ENCODE measurements around the gene DAB1.

The DAB1 gene

GRCh38 chr1:57401671-57402070 is 22.2 kb downstream of the DAB1 start:
- H3K27me3 Mint-ChIP-seq = peaks cover 9 to 11% of the 10 kb centered on the region in 2 donors
- DNase-seq = no peak

GRCh38 chr1:57400048-57400447 is 23.8 kb downstream of the DAB1 start:
- Mint-ChIP-seq H3K36me3 (ENCODE audit: insufficient read depth) (no peaks in the 10 kb centered on the region), H3K9me3 (no peaks in the 10 kb centered on the region), H3K27ac (no peak overlapping the region), H3K4me1 (ENCODE audit: low read depth in 2 of 2) (no peaks in the 10 kb centered on the region), H3K27me3 (peaks cover 9 to 11% of the 10 kb centered on the region in 2 donors), H3K4me3 (no peak overlapping the region)
- ATAC-seq (replicated peaks) = no peak
- no peak for DNase-seq

More at GRCh38 chr1:57401671-57402070, 22.2 kb downstream of the DAB1 start:
- H3K27ac Mint-ChIP-seq = no peak overlapping the region
- no peaks in the 10 kb centered on the region for H3K4me1 Mint-ChIP-seq (ENCODE audit: low read depth in 2 of 2)
- ATAC-seq (replicated peaks) = no peak
- peaks cover 0 to 2% of the 10 kb centered on the region in 2 donors for H3K9me3 Mint-ChIP-seq
- H3K36me3 Mint-ChIP-seq (ENCODE audit: insufficient read depth) = no peaks in the 10 kb centered on the region
- H3K4me3 Mint-ChIP-seq = no peak overlapping the region

- Mint-ChIP-seq H3K27me3 (peaks cover 0 to 19% of the 10 kb centered on the region in 2 donors), H3K4me3 (no peak overlapping the region), H3K36me3 (ENCODE audit: insufficient read depth) (no peaks in the 10 kb centered on the region), H3K9me3 (no peaks in the 10 kb centered on the region), H3K4me1 (ENCODE audit: low read depth in 2 of 2) (no peaks in the 10 kb centered on the region), H3K27ac (no peak overlapping the region)
- DNase-seq = no peak
- no peak for ATAC-seq (replicated peaks)
These were observed 30.7 kb downstream of the DAB1 start for GRCh38 chr1:57393058-57393584.

DNA sequence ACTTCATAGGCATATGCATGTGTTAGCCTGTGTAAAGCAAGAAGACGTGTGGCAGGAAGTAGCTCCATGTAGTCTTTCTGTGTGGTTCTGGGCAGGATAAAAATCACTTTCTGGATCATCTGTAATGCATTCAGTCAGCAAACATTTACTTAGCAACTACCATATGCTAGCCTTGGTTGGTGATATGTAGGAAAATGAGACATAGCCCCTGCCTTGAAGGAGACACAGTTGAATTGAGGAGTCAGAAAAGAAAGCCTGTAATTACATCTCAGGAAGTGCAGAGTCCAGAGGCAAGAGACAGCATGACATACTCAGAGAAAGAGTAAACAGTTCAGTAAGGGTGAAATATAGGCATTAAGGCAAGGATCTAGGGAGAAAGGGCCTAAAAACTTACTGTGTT is 38.5 kb downstream of the DAB1 start:
- DNase-seq = no peak
- no peak overlapping the region for H3K4me3 Mint-ChIP-seq
- H3K4me1 Mint-ChIP-seq (ENCODE audit: low read depth in 2 of 2) = no peaks in the 10 kb centered on the region
- ATAC-seq (replicated peaks) = no peak
- peaks cover 5 to 10% of the 10 kb centered on the region in 2 donors for H3K27me3 Mint-ChIP-seq
- H3K27ac Mint-ChIP-seq = no peak overlapping the region
- no peaks in the 10 kb centered on the region for H3K9me3 Mint-ChIP-seq
- no peaks in the 10 kb centered on the region for H3K36me3 Mint-ChIP-seq (ENCODE audit: insufficient read depth)

DNA sequence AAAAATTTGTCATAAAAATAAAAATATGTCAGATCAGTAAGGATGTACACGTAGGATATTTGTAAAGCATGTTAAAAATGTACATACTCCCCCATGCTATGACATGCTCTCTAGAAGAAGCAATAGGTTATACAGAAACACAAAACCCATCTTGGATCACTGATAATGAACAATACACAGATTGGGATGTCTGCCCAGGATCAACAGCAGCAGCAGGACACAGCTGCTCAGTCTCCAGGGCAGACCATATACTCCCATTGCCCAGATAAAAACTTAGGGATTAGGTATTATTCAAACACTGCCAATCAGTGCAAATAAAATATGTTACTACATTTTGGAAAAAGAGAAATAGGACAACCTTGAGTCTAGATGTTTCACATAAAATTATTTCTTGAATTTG is 39.0 kb downstream of the DAB1 start:
- Mint-ChIP-seq H3K27me3 (peaks cover 5 to 10% of the 10 kb centered on the region in 2 donors), H3K4me3 (no peak overlapping the region), H3K27ac (no peak overlapping the region), H3K4me1 (ENCODE audit: low read depth in 2 of 2) (no peaks in the 10 kb centered on the region), H3K9me3 (no peaks in the 10 kb centered on the region), H3K36me3 (ENCODE audit: insufficient read depth) (no peaks in the 10 kb centered on the region)
- ATAC-seq (replicated peaks) (no peak), DNase-seq (no peak)

DNA sequence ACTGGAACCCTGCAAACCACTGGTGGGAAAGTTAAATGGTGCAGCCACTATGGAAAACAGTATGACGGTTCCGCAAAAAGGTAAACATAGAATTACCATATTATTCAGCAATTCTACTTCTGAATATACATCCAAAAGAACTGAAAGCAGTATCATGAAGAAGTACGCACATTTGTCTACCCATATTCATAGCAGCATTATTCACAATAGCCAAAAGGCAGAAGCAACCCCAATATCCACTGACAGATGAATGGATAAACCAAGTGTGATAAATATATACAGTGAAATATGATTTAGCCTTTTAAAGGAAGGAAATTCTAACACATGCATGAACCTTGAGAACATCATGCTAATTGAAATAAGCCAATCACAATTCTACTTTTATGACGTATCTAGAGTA is 39.6 kb downstream of the DAB1 start:
- peaks cover 5 to 9% of the 10 kb centered on the region in 2 donors for H3K27me3 Mint-ChIP-seq
- no peak overlapping the region for H3K4me3 Mint-ChIP-seq
- no peaks in the 10 kb centered on the region for H3K4me1 Mint-ChIP-seq (ENCODE audit: low read depth in 2 of 2)
- no peaks in the 10 kb centered on the region for H3K9me3 Mint-ChIP-seq
- H3K36me3 Mint-ChIP-seq (ENCODE audit: insufficient read depth) = no peaks in the 10 kb centered on the region
- DNase-seq (no peak), ATAC-seq (replicated peaks) (no peak)
- H3K27ac Mint-ChIP-seq = no peak overlapping the region

GRCh38 chr1:57381871-57382270 is 42.0 kb downstream of the DAB1 start:
- DNase-seq = no peak
- H3K27me3 Mint-ChIP-seq = peaks cover 0 to 15% of the 10 kb centered on the region in 2 donors
- H3K27ac Mint-ChIP-seq = no peak overlapping the region
- no peak overlapping the region for H3K4me3 Mint-ChIP-seq
- ATAC-seq (replicated peaks) = no peak
- no peaks in the 10 kb centered on the region for H3K4me1 Mint-ChIP-seq (ENCODE audit: low read depth in 2 of 2)
- H3K9me3 Mint-ChIP-seq = no peaks in the 10 kb centered on the region
- no peaks in the 10 kb centered on the region for H3K36me3 Mint-ChIP-seq (ENCODE audit: insufficient read depth)

- ATAC-seq (replicated peaks) (no peak), DNase-seq (no peak)
- Mint-ChIP-seq H3K4me1 (ENCODE audit: low read depth in 2 of 2) (no peaks in the 10 kb centered on the region), H3K4me3 (no peak overlapping the region), H3K27me3 (peaks cover 0 to 15% of the 10 kb centered on the region in 2 donors), H3K9me3 (no peaks in the 10 kb centered on the region), H3K36me3 (ENCODE audit: insufficient read depth) (no peaks in the 10 kb centered on the region), H3K27ac (no peak overlapping the region)
These were observed 42.4 kb downstream of the DAB1 start for GRCh38 chr1:57381426-57381825.

DNA sequence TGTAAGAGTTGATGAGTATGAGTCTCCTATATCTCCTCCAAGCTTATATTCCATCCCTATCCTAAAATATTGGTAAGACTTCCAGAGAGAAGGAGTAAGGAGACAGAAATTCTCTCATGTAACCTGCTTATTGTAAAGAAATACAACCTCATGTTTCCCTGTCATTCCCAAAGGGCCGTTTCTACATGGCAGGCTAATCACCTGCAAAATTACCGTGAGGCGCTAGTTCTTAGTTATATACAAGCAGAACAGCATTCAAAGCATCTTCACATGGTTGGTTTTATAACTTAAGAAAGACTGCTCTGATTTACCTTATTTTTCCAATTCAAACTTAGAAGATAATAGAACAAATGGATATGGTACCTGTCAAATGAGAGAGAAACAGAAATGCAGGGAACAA is 42.9 kb downstream of the DAB1 start:
- Mint-ChIP-seq H3K27ac (no peak overlapping the region), H3K4me3 (no peak overlapping the region), H3K4me1 (ENCODE audit: low read depth in 2 of 2) (no peaks in the 10 kb centered on the region), H3K36me3 (ENCODE audit: insufficient read depth) (no peaks in the 10 kb centered on the region), H3K9me3 (no peaks in the 10 kb centered on the region), H3K27me3 (peaks cover 5 to 15% of the 10 kb centered on the region in 2 donors)
- DNase-seq (no peak), ATAC-seq (replicated peaks) (no peak)

GRCh38 chr1:57378534-57378933 is 45.3 kb downstream of the DAB1 start:
- no peaks in the 10 kb centered on the region for H3K4me1 Mint-ChIP-seq (ENCODE audit: low read depth in 2 of 2)
- no peak overlapping the region for H3K27ac Mint-ChIP-seq
- H3K27me3 Mint-ChIP-seq = peaks cover 8 to 25% of the 10 kb centered on the region in 2 donors
- ATAC-seq (replicated peaks) = no peak
- DNase-seq = no peak
- no peak overlapping the region for H3K4me3 Mint-ChIP-seq
- H3K9me3 Mint-ChIP-seq = no peaks in the 10 kb centered on the region
- H3K36me3 Mint-ChIP-seq (ENCODE audit: insufficient read depth) = no peaks in the 10 kb centered on the region

DNA sequence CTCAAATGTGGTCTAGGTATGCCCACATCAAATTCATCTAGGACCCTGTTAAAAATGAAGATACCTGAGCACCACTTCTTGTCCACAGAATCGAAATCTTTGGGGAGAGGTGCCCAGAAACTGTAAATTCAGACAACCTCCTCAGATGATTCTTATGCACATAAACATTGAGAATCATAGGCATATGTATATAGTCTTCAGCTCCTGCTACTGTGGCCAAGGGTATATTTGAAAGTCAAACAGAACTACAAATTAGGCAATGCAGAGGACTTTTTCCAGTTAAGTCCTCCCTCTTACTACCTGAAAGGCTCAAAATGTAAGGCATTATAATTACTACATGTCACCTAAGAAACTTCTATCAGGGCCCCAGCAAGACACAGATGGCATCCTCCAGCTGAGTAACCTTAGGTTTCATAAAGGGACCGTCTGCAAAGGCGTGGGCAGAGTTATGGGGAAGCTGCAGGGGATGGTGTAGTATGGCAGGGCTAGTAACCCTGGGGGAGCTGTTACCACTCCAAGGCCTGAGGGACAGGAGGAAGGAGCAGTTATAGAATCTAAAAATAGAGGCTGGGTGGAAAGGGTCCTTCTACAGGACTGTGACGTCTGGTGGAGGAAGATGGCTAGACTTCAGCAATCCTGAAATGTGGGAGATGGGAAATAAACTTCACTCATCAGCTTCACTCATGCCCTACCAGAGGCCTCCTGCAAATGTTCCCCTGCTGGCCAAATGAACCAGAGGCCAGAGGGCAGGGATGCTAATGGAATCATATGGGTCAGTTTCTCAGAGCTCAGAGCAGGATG is 46.3 kb downstream of the DAB1 start:
- no peak overlapping the region for H3K4me3 Mint-ChIP-seq
- H3K27me3 Mint-ChIP-seq = peaks cover 8 to 25% of the 10 kb centered on the region in 2 donors
- no peaks in the 10 kb centered on the region for H3K4me1 Mint-ChIP-seq (ENCODE audit: low read depth in 2 of 2)
- no peak overlapping the region for H3K27ac Mint-ChIP-seq
- DNase-seq (no peak), ATAC-seq (replicated peaks) (no peak)
- H3K9me3 Mint-ChIP-seq = no peaks in the 10 kb centered on the region
- H3K36me3 Mint-ChIP-seq (ENCODE audit: insufficient read depth) = no peaks in the 10 kb centered on the region

- ATAC-seq (replicated peaks) (no peak), DNase-seq (no peak)
- H3K4me3 Mint-ChIP-seq = no peak overlapping the region
- H3K27ac Mint-ChIP-seq = no peak overlapping the region
- no peaks in the 10 kb centered on the region for H3K36me3 Mint-ChIP-seq (ENCODE audit: insufficient read depth)
- peaks cover 8 to 20% of the 10 kb centered on the region in 2 donors for H3K27me3 Mint-ChIP-seq
- H3K9me3 Mint-ChIP-seq = no peaks in the 10 kb centered on the region
- no peaks in the 10 kb centered on the region for H3K4me1 Mint-ChIP-seq (ENCODE audit: low read depth in 2 of 2)
These were observed 47.8 kb downstream of the DAB1 start for GRCh38 chr1:57376041-57376440.

- ATAC-seq (replicated peaks) (no peak), DNase-seq (no peak)
- Mint-ChIP-seq H3K4me1 (ENCODE audit: low read depth in 2 of 2) (peaks cover 0 to 2% of the 10 kb centered on the region in 2 donors), H3K4me3 (no peak overlapping the region), H3K36me3 (ENCODE audit: insufficient read depth) (no peaks in the 10 kb centered on the region), H3K27ac (no peak overlapping the region), H3K27me3 (peaks cover 0 to 1% of the 10 kb centered on the region in 2 donors), H3K9me3 (peaks cover 0 to 5% of the 10 kb centered on the region in 2 donors)
These were observed 54.0 kb downstream of the DAB1 start for GRCh38 chr1:57369889-57370288.

DNA sequence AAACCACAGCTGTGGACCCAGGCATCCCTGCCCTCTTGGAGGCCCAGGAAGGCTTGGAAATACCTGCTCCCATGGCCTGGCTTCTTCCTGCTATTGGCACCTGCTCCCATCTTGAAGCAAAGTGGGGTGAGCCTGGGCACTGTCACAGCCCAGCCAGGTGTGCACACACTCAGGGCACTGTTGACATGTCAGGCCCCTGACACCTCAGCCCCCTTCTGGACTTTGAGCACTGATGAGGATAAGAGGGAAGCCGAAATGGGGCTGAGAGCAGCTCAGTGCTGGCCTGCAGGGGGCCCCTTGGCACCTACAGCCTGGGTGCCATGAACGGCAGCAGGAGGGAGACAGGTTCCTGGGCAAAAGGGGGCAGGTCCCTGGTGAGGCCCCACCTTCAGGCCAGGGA is 55.9 kb downstream of the DAB1 start:
- ATAC-seq (replicated peaks) (no peak), DNase-seq (no peak)
- Mint-ChIP-seq H3K27ac (no peak overlapping the region), H3K36me3 (ENCODE audit: insufficient read depth) (no peaks in the 10 kb centered on the region), H3K9me3 (peaks cover 0 to 5% of the 10 kb centered on the region in 2 donors), H3K27me3 (no peaks in the 10 kb centered on the region), H3K4me3 (no peak overlapping the region), H3K4me1 (ENCODE audit: low read depth in 2 of 2) (peaks cover 0 to 2% of the 10 kb centered on the region in 2 donors)

Data from effector memory CD8-positive, alpha-beta T cell (primary cell).